Measurements from ENCODE around the gene MTPN. TPM values are rescaled to one million over a fixed set of nuclear protein-coding genes. Genes with fewer than 3 reads are reported as not detected.

The MTPN gene
- total RNA-seq, 4 donors from 2014 or later = 39.4 to 74.3 (median 62.9) TPM

DNA sequence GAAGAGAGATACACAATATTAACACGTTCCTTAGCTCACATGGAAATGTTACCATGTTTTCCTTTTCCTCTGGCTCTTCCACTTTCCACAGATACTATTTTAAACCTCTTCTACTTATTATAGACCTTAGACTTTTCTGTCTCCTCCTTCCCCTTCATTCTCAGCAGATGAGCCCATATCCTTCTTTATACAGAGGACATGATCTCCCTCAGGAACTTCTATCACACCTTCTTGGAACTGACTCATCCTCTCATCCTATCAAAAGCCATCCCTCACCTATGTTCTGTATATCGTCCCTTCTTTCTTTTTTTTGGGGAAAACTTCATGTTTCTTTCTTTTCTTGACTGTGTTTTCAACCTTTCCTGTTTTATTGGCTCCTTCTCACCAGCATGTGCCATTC lies 20.8 kb downstream of the MTPN start:
- Histone ChIP-seq H3K4me3 (no peak overlapping the region), H3K36me3 (peaks cover 0 to 1% (median 0%) of the 10 kb centered on the region in 3 donors), H3K9me3 (no peaks in the 10 kb centered on the region), H3K27ac (no peak overlapping the region), H3K4me1 (no peaks in the 10 kb centered on the region), H3K27me3 (no peaks in the 10 kb centered on the region)
- no peak for DNase-seq
- no peak for TF ChIP-seq POLR2A (IDR thresholded peaks at IDR 0.05)
- TF ChIP-seq CTCF (IDR thresholded peaks at IDR 0.05) = no peak

- no peak for DNase-seq
- no peaks in the 10 kb centered on the region for H3K4me1 ChIP-seq
- no peak for TF ChIP-seq CTCF (IDR thresholded peaks at IDR 0.05)
- TF ChIP-seq POLR2A (IDR thresholded peaks at IDR 0.05) = no peak
- H3K27ac ChIP-seq = no peak overlapping the region
- H3K4me3 ChIP-seq = no peak overlapping the region
- H3K36me3 ChIP-seq = peaks cover 0 to 36% (median 0%) of the 10 kb centered on the region in 3 donors
- H3K9me3 ChIP-seq = no peaks in the 10 kb centered on the region
- H3K27me3 ChIP-seq = no peaks in the 10 kb centered on the region
Measured at GRCh38 chr7:135950972-135951371, 26.2 kb downstream of the MTPN start.

DNA sequence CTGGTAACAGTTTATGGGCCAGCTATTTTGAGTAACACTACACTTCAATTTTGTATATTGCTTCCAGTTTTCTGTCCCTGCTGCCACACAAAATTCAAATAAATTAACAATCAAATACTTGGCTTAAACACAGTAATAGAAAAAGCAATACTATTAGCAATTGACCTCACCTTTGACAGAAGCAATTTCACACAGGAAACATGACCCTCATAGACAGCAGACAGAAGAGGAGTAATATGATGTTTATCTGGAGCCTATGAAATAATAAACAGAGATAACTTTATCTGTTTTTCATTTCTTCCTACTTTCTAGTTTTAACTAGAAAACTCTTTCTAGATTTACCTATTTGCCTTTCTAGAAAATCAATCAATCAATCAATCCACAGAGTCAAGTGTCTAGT lies 26.7 kb downstream of the MTPN start:
- Histone ChIP-seq H3K4me3 (no peak overlapping the region), H3K9me3 (no peaks in the 10 kb centered on the region), H3K27ac (no peak overlapping the region), H3K36me3 (peaks cover 0 to 36% (median 0%) of the 10 kb centered on the region in 3 donors), H3K4me1 (no peaks in the 10 kb centered on the region), H3K27me3 (no peaks in the 10 kb centered on the region)
- DNase-seq = no peak
- TF ChIP-seq CTCF (IDR thresholded peaks at IDR 0.05) = no peak
- no peak for TF ChIP-seq POLR2A (IDR thresholded peaks at IDR 0.05)

- TF ChIP-seq CTCF (IDR thresholded peaks at IDR 0.05) (no peak), POLR2A (IDR thresholded peaks at IDR 0.05) (no peak)
- H3K36me3 ChIP-seq = peaks cover 0 to 36% (median 0%) of the 10 kb centered on the region in 3 donors
Measured at GRCh38 chr7:135946289-135947055, 30.7 kb downstream of the MTPN start.

DNA sequence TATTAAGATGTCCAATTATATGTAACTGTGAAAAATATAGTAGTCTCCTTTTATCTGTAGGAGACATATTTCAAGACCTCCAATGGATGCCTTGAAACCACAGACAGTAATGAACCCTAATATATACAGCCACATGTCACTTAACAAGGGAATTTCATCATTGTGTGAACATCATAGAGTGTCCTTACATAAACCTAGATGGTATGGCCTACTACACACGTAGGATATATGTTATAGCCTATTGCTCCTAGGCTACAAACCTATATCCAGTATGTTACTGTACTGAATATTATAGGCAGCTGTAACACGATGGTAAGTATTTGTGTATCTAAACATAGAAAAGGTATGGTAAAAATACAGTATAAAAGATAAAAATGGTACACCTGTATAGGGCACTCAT lies 32.4 kb downstream of the MTPN start:
- Histone ChIP-seq H3K4me3 (no peak overlapping the region), H3K36me3 (peaks cover 0 to 18% (median 0%) of the 10 kb centered on the region in 3 donors), H3K27me3 (no peaks in the 10 kb centered on the region), H3K27ac (no peak overlapping the region), H3K9me3 (no peaks in the 10 kb centered on the region), H3K4me1 (no peaks in the 10 kb centered on the region)
- TF ChIP-seq POLR2A (IDR thresholded peaks at IDR 0.05) (no peak), CTCF (IDR thresholded peaks at IDR 0.05) (no peak)
- DNase-seq = no peak

More at GRCh38 chr7:135946289-135947055, 30.7 kb downstream of the MTPN start:
- no peaks in the 10 kb centered on the region for H3K4me1 ChIP-seq
- H3K4me3 ChIP-seq = no peak overlapping the region
- no peak overlapping the region for H3K27ac ChIP-seq
- no peak for DNase-seq
- no peaks in the 10 kb centered on the region for H3K9me3 ChIP-seq
- no peaks in the 10 kb centered on the region for H3K27me3 ChIP-seq

All from Peyer's patch (tissue), 4 donors.